Measurements from ENCODE around the gene SNX13.

SNX13 gene

DNA sequence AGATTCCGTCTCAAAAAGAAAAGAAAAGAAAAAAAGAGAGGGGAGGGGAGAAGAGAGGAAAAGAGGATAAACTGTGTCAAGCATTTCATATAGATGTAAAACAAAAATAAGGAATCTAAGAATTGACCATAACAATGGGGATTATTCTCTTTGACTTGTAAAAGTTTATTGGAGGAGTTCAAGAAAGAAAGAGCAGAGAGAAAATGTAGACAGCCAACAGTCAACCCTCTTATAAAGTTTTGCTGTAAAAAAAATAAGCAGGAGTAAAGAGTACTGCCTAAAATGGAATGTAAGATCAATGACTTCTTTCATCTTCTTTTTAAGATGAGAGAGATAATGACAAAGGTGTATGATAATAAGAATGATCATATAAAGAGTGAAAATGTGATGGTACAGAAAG, 87.9 kb downstream of the SNX13 start:
- no peaks in the 10 kb centered on the region for H3K9me3 ChIP-seq (ENCODE audit: control insufficient read depth, low read length)
- no peak overlapping the region for H3K4me3 ChIP-seq (ENCODE audit: extremely low read depth, insufficient read depth, low read length, poor library complexity, severe bottlenecking)
- peaks cover 10% of the 10 kb centered on the region for H3K4me1 ChIP-seq (ENCODE audit: control insufficient read depth, insufficient read depth, low read length, poor library complexity, severe bottlenecking)
- peaks cover 10% of the 10 kb centered on the region for H3K36me3 ChIP-seq (ENCODE audit: control insufficient read depth, insufficient read depth, low read length)
- 100% methylated on average over 1 of the region's 1 CpG for WGBS, 2 experiments (ENCODE audit: insufficient coverage in 2 of 2)
- H3K27ac ChIP-seq (ENCODE audit: low read depth, low read length, severe bottlenecking) = no peak overlapping the region

DNA sequence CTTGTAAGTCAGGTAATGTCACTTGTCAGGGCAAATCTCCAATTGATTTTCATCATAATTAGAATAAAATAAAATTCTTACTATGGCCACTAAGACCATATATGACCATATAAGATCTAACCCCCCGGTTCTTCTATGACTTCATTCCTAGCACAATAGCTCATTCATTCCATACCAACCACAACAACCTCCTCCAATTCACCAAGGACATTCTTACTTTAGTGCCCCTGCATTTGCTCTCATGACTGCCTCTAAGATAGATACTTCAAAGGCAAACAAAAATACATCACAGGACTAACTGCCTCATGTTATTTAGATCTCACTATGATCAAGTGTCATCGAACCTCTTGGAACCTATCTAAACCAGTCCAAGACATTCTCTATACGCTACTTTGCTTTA, 90.8 kb downstream of the SNX13 start:
- peak overlapping the region; percentile 47 for H3K27ac ChIP-seq (ENCODE audit: low read depth, low read length, severe bottlenecking)
- H3K4me1 ChIP-seq (ENCODE audit: control insufficient read depth, insufficient read depth, low read length, poor library complexity, severe bottlenecking) = peaks cover 16% of the 10 kb centered on the region
- 81 to 91% methylated on average over 3 of the region's 3 CpGs for WGBS, 2 experiments (ENCODE audit: insufficient coverage in 2 of 2)
- peaks cover 7% of the 10 kb centered on the region for H3K36me3 ChIP-seq (ENCODE audit: control insufficient read depth, insufficient read depth, low read length)
- no peak overlapping the region for H3K4me3 ChIP-seq (ENCODE audit: extremely low read depth, insufficient read depth, low read length, poor library complexity, severe bottlenecking)
- no peaks in the 10 kb centered on the region for H3K9me3 ChIP-seq (ENCODE audit: control insufficient read depth, low read length)

DNA sequence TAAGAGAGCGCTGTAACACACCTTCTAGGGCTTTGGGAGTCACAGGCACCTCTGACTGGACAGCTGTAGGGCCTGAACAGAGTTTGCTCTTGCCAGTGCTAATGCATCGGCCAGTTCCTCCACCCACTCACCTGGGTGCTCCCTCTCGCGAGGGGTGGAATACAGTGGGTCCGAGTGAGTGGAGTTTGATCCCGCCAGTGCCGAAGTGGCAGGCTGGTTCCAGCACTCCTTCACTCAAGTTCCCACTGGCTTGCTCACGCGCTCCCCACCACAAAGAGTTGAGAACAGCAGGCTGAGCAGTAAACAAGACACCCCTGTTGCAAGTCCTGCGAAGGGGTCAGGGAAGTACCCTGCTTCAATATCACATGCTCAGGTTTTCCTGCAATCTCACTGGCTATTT, 91.8 kb downstream of the SNX13 start:
- Histone ChIP-seq H3K4me3 (ENCODE audit: extremely low read depth, insufficient read depth, low read length, poor library complexity, severe bottlenecking) (no peak overlapping the region), H3K27ac (ENCODE audit: low read depth, low read length, severe bottlenecking) (no peak overlapping the region), H3K36me3 (ENCODE audit: control insufficient read depth, insufficient read depth, low read length) (peaks cover 7% of the 10 kb centered on the region), H3K9me3 (ENCODE audit: control insufficient read depth, low read length) (no peaks in the 10 kb centered on the region), H3K4me1 (ENCODE audit: control insufficient read depth, insufficient read depth, low read length, poor library complexity, severe bottlenecking) (peaks cover 20% of the 10 kb centered on the region)
- 92 to 97% methylated on average over 5 to 9 of the region's 10 CpGs for WGBS, 2 experiments (ENCODE audit: insufficient coverage in 2 of 2)

DNA sequence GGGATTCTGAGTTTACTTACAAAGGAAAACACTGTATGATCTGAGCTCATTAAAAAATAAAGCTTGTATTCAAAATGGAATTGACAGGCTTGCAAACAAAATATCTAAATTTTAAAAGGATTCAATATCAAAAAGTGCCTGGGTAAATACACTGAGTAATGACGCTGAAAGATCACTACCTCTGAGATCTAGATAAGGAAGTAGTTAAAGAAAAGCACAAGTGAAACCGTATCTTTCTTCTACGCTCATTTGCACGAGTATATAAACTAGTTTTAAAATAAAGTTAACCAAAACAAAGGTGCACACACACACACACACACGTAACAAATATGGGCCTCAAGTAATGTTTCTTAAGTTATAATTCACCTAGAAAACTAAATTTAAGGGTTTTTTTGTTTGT, 93.4 kb downstream of the SNX13 start:
- H3K9me3 ChIP-seq (ENCODE audit: control insufficient read depth, low read length) = no peaks in the 10 kb centered on the region
- no peak overlapping the region for H3K27ac ChIP-seq (ENCODE audit: low read depth, low read length, severe bottlenecking)
- peaks cover 7% of the 10 kb centered on the region for H3K36me3 ChIP-seq (ENCODE audit: control insufficient read depth, insufficient read depth, low read length)
- 100% methylated on average over 1 to 2 of the region's 5 CpGs for WGBS, 2 experiments (ENCODE audit: insufficient coverage in 2 of 2)
- H3K4me1 ChIP-seq (ENCODE audit: control insufficient read depth, insufficient read depth, low read length, poor library complexity, severe bottlenecking) = peaks cover 20% of the 10 kb centered on the region
- no peak overlapping the region for H3K4me3 ChIP-seq (ENCODE audit: extremely low read depth, insufficient read depth, low read length, poor library complexity, severe bottlenecking)

DNA sequence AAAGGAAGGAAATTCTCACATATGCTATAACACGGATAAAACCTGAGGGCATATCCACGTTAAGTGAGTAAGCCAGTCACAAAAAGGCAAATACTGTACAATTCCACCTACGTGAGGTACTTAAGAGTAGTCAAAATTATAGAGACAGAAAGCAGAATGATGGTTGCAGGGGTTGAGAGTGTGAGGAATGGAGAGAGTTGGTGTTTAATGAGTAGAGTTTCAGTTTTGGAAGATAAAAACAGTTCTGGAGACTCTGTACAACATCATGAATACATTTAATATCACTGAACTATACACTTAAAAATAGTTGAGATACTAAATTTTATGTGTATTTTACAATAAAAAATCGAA, 95.1 kb downstream of the SNX13 start:
- WGBS, 2 experiments (ENCODE audit: insufficient coverage in 2 of 2) = 94 to 100% methylated on average over 1 to 2 of the region's 4 CpGs
- no peak overlapping the region for H3K4me3 ChIP-seq (ENCODE audit: extremely low read depth, insufficient read depth, low read length, poor library complexity, severe bottlenecking)

DNA sequence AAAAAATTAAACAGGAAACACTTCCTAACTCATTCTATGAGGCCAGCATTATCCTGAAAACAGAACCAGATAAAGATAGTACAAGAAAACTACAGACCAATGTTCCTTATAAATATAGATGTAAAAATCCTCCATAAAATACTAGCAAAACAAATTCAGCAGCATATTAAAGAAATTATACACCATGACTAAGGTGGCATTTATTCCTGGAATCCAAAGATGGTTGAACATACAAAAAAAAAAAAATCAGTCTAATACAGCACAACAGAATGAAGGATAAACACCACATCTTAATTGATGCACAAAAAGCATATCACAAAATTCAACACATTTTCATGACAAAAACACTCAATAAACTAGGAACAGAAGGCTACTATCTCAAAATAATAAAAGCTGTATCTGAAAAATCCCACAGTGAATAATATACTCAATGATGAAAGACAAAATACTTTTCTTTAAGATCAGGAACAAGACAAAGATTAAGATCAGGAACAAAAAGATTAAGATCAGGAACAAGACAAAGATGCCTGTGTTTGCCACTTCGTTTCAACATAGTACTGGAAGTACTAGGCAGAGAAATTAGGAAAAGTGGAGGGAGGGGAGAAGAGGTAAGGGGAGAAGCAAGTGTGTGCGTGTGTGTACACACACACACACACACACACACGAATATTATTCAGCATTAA, 95.6 kb downstream of the SNX13 start:
- no peaks in the 10 kb centered on the region for H3K9me3 ChIP-seq (ENCODE audit: control insufficient read depth, low read length)
- no peak overlapping the region for H3K27ac ChIP-seq (ENCODE audit: low read depth, low read length, severe bottlenecking)
- H3K4me3 ChIP-seq (ENCODE audit: extremely low read depth, insufficient read depth, low read length, poor library complexity, severe bottlenecking) = no peak overlapping the region
- peaks cover 9% of the 10 kb centered on the region for H3K36me3 ChIP-seq (ENCODE audit: control insufficient read depth, insufficient read depth, low read length)
- WGBS, 2 experiments (ENCODE audit: insufficient coverage in 2 of 2) = no CpG with 5 or more reads among the region's 3 CpGs
- peaks cover 15% of the 10 kb centered on the region for H3K4me1 ChIP-seq (ENCODE audit: control insufficient read depth, insufficient read depth, low read length, poor library complexity, severe bottlenecking)

More for the DNA sequence above, 95.1 kb downstream of the SNX13 start:
- no peak overlapping the region for H3K27ac ChIP-seq (ENCODE audit: low read depth, low read length, severe bottlenecking)
- peaks cover 7% of the 10 kb centered on the region for H3K36me3 ChIP-seq (ENCODE audit: control insufficient read depth, insufficient read depth, low read length)
- H3K4me1 ChIP-seq (ENCODE audit: control insufficient read depth, insufficient read depth, low read length, poor library complexity, severe bottlenecking) = peaks cover 19% of the 10 kb centered on the region
- no peaks in the 10 kb centered on the region for H3K9me3 ChIP-seq (ENCODE audit: control insufficient read depth, low read length)

DNA sequence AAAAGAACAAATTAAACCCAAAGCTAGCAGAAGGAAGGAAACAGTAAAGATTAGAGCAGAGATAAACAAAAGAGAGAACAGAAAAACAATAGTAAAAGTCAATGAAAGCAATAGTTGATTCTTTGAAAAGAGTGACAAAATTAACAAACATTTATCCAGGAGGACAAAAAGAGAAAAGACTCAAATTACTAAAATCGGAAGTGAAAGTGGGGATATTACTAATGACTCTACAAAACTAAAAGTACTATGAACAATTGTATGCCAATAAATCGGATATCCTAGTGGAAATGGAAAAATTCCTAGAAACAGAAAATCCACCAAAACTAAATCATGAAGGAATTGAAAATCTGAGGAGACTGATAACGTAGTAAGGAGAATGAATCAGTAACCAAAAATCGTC, 96.3 kb downstream of the SNX13 start:
- no peaks in the 10 kb centered on the region for H3K9me3 ChIP-seq (ENCODE audit: control insufficient read depth, low read length)
- peaks cover 14% of the 10 kb centered on the region for H3K4me1 ChIP-seq (ENCODE audit: control insufficient read depth, insufficient read depth, low read length, poor library complexity, severe bottlenecking)
- whole genome bisulfite sequencing, 2 experiments (ENCODE audit: insufficient coverage in 2 of 2) = no CpG with 5 or more reads among the region's 4 CpGs
- no peak overlapping the region for H3K27ac ChIP-seq (ENCODE audit: low read depth, low read length, severe bottlenecking)
- peaks cover 13% of the 10 kb centered on the region for H3K36me3 ChIP-seq (ENCODE audit: control insufficient read depth, insufficient read depth, low read length)
- no peak overlapping the region for H3K4me3 ChIP-seq (ENCODE audit: extremely low read depth, insufficient read depth, low read length, poor library complexity, severe bottlenecking)

DNA sequence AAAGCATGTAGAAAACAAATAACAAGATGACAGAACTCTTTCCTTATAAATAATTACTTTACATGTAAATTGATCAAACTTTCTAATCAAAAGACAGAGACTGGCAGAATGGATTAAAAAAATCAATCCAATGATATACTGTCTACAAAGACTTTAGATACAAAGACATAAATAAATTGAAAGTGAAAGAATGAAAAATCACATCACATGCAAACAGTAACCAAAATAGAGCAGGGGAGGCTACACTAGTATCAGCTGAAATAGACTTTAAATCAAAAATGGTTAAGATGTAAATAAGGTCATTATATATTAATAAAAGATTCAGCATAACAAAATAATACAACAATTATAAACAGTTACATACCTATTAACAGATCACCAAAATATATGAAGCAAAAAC, 97.3 kb downstream of the SNX13 start:
- peaks cover 11% of the 10 kb centered on the region for H3K36me3 ChIP-seq (ENCODE audit: control insufficient read depth, insufficient read depth, low read length)
- H3K9me3 ChIP-seq (ENCODE audit: control insufficient read depth, low read length) = no peaks in the 10 kb centered on the region
- H3K27ac ChIP-seq (ENCODE audit: low read depth, low read length, severe bottlenecking) = no peak overlapping the region
- H3K4me1 ChIP-seq (ENCODE audit: control insufficient read depth, insufficient read depth, low read length, poor library complexity, severe bottlenecking) = peaks cover 10% of the 10 kb centered on the region
- no peak overlapping the region for H3K4me3 ChIP-seq (ENCODE audit: extremely low read depth, insufficient read depth, low read length, poor library complexity, severe bottlenecking)

DNA sequence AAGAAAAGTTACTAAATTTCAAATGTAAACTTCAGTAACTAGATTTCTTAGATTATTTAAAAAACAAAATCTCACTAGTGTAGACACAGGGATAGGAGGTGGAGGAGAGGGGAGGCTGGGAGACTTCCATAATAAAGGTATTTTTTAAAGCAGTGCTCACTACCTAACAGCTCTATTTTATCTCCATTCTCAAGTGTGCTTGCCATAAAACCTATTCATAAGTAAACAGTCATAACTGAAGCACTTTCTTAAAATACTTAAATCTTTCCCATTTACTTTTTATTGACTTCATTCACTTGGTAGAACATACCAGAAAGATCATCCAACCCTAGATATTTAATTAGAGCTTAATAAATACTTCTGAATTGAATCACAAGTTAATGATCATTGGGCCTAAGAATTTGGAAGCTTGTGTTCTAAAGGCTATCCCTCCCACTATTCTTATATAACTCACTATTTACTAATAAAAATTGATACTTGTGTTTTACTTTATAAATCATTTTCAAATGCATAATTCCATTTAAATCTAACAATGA, 107.4 kb downstream of the SNX13 start:
- Histone ChIP-seq H3K9me3 (ENCODE audit: control insufficient read depth, low read length) (no peaks in the 10 kb centered on the region), H3K4me3 (ENCODE audit: extremely low read depth, insufficient read depth, low read length, poor library complexity, severe bottlenecking) (no peak overlapping the region), H3K27ac (ENCODE audit: low read depth, low read length, severe bottlenecking) (no peak overlapping the region), H3K36me3 (ENCODE audit: control insufficient read depth, insufficient read depth, low read length) (no peaks in the 10 kb centered on the region), H3K4me1 (ENCODE audit: control insufficient read depth, insufficient read depth, low read length, poor library complexity, severe bottlenecking) (no peaks in the 10 kb centered on the region)

DNA sequence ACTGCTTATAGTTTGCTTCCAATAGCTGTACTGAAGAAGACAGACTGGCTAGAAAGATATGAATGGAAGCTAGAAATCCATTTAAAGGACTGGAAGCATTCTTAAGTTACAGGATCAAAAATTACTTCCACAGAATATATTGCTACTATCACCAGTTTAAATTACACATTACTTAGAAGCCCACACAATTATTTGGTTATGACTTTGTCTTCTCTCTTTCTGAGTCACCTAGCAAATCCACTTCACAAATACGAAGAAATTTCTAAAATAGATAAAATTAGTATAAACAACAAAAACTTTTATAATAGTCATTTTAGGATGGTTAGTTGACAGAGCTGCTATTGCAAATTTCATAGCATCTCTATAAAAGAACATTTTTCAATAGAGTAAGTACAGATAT, 108.1 kb downstream of the SNX13 start:
- Histone ChIP-seq H3K4me3 (ENCODE audit: extremely low read depth, insufficient read depth, low read length, poor library complexity, severe bottlenecking) (no peak overlapping the region), H3K36me3 (ENCODE audit: control insufficient read depth, insufficient read depth, low read length) (no peaks in the 10 kb centered on the region), H3K4me1 (ENCODE audit: control insufficient read depth, insufficient read depth, low read length, poor library complexity, severe bottlenecking) (no peaks in the 10 kb centered on the region), H3K9me3 (ENCODE audit: control insufficient read depth, low read length) (no peaks in the 10 kb centered on the region), H3K27ac (ENCODE audit: low read depth, low read length, severe bottlenecking) (no peak overlapping the region)
- WGBS, 2 experiments (ENCODE audit: insufficient coverage in 2 of 2) = no CpG with 5 or more reads among the region's 1 CpG

DNA sequence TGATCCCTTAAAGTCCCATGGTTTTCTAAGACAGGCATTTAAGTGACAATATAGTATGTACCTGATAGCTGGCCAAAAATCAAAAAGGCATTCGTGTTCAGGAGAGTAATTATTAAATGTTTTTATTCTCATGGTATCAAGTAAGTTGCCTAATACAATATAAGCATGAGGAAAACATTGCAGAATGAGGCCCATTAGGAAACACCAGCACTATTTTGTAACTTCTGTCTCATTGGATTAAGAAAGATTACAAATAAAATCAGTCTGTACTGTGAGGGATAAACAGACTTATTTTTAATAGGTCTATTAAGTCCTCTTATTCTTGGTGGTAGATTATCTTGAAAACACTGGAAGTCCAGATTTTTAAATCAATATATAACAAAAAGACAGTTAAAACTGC, 110.1 kb downstream of the SNX13 start:
- Histone ChIP-seq H3K4me3 (ENCODE audit: extremely low read depth, insufficient read depth, low read length, poor library complexity, severe bottlenecking) (no peak overlapping the region), H3K4me1 (ENCODE audit: control insufficient read depth, insufficient read depth, low read length, poor library complexity, severe bottlenecking) (no peaks in the 10 kb centered on the region), H3K36me3 (ENCODE audit: control insufficient read depth, insufficient read depth, low read length) (no peaks in the 10 kb centered on the region), H3K9me3 (ENCODE audit: control insufficient read depth, low read length) (no peaks in the 10 kb centered on the region), H3K27ac (ENCODE audit: low read depth, low read length, severe bottlenecking) (no peak overlapping the region)
- WGBS, 2 experiments (ENCODE audit: insufficient coverage in 2 of 2) = no CpG with 5 or more reads among the region's 1 CpG
